GM21723 (cell line): ENCODE data around the gene KDM1B.

Source experiments
- ATAC-seq: cut with Tn5 transposase; IDR thresholded peaks from one replicate; pipeline ENCODE4 v1.9.1; 2021; ENCODE audit warnings: mild to moderate bottlenecking, moderate library complexity; ENCODE audit not compliant: unreplicated experiment

Gene KDM1B

GRCh38 chr6:18259675-18260447 is 104.6 kb downstream of the KDM1B start:
- no peak for ATAC-seq

GRCh38 chr6:18260448-18261106 is 105.4 kb downstream of the KDM1B start:
- peak; percentile 41 for ATAC-seq

GRCh38 chr6:18261877-18262276 is 106.7 kb downstream of the KDM1B start:
- no peak for ATAC-seq

- peak; percentile 66 for ATAC-seq
Measured at GRCh38 chr6:18262702-18263417, 107.6 kb downstream of the KDM1B start.

- peak; percentile 5 for ATAC-seq
Measured at GRCh38 chr6:18263418-18264218, 108.4 kb downstream of the KDM1B start.

DNA sequence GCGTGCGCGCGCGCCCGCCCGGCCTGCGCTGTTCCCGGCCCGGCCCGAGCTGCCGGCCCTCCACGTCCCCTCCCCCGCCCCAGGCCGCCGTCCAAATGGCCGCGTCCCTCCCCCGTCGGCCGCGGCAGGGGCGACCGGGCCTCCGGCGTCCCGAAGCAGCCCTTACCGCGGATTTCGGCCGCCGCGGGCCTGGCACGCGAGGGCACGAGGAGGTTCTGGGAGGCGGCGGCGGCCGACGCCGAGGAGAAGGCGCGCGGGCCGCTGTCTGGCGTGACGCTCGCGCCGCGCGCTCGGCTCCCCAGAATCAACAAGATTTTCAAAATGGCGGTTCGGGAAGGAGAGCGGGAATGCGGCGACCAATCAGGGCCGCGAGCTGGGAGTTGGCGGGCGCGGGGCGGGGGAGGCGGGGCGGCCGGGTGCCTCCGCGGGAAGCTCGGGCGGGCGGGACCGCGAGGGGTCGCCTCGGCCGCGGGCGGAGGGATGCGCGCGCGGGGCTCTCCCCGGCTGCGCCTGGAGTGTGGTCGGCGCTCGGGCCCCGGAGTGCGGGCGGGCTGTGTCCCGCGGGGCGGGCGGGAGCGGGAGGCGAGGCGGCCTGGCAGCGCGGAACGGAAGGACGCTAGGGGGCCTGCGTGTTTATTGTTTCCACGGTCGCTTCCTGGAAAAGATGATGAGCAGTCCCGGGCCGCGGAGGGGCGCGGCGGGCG is 109.1 kb downstream of the KDM1B start, which contains the start of gene DEK:
Gene DEK, minus strand, starts transcription at position 312 of the 704 bp plus-strand sequence. CDS start 543 bp downstream, outside the sequence.
- ATAC-seq: peak; percentile 41

GRCh38 chr6:18264923-18265377 is 109.7 kb downstream of the KDM1B start:
- ATAC-seq: no peak

DNA sequence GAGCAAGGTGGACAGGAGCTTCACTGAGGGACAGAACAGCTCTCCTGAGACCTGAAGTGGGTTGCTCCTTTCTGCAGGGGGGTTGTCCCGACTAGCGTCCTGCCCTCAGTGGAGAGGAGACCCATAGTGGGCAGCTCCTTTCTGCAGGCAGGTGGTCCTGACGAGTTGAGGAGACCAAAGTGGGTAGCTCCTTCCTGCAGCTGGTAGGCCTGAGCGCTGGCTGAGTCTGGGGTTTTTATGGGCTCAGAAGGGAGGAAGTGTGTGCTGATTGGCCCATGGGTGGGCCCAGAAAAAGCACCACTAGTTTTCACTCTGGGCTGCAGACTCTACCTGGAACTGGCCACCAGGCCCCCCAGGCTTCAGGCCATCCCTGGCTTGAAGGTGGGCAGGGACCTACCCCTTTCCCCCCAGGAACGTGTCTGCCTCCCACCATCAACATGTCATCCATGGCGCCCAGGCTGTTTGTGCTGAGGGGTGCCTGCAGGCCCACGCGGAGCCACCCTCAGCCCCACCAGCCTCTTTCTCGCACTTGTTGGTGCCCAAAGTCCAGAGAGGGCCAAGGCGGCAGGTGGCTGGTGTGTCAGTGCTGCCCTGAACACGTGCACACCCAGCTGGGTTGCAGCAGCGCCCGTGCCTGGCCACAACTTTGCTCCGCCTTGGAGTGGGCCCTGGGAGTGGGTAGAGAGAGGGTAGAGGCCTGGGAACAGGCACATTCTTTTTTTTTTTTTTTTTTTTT is 110.7 kb downstream of the KDM1B start:
- ATAC-seq: no peak

DNA sequence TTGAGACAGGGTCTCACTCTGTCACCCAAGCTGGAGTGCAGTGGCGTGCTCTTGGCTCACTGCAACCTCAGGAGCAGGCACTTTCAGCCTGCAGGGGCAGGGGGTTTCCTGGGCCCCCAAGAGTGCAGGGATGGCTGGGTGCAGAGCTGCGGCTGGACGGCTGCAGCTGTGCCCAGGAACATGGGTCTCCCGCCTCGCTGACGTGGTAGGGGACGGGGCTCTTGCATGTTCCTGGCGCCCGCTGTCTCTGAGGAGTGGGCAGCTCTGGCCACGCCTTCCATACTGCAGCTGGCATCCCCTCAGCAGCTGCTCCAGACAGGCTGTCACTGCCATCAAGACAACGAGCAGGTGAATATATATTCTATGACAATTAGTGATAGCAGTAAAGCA is 111.3 kb downstream of the KDM1B start:
- ATAC-seq: no peak

DNA sequence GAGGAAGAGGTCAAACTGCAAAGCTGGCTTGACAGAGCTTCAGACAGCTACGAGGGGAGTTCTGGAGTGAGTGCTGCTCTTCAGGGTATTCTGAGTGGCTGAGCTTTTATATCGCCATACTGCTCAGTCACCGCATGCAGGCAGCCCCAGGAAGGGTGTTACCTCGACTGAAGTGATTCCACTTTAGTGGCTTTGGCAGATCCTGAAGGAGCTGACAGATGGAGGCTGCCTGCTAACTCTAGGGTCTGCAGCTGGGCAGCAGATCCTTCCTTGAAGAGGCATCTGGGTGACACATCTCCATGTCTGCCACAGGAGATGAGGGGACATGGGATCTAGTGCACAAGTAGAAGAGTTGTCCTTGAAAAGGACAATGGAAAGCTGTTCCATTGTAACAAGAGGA is 112.8 kb downstream of the KDM1B start:
- ATAC-seq: no peak

DNA sequence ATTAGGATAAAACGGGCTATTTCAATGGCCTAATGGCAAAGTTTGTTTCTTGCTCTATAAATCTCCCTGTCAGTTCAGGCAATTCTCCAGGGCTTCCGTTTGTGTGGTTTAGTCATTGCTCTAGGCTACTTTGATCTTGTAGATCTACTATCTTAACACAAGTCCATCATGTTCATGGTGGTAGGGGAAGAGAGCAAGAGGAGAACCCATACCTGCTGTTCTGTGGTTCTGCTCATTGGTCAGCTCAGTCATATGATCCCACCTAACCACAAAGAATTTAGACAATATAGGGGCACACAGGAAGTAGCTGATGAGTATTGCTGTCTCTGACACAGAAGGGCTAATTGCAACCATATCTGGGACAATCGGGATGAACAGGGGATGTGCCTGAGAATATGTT is 114.0 kb downstream of the KDM1B start:
- ATAC-seq: no peak

DNA sequence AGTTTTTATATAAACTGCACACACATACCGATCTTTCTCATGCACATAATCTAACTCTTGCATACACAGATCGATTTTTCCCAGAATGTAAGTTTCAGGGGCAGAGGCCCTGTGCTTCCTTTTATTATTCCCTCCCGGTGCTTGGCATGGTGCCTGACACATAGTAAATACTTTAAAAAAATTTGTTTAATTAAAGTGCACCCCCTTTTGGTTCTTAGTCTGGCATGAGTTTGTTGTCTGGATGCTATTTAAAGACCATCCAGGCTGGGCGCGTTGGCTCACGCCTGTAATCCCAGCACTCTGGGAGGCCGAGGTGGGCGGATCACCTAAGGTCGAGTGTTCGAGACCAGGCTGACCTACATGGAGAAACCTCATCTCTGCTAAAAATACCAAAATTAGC is 114.5 kb downstream of the KDM1B start:
- ATAC-seq: no peak

- ATAC-seq: no peak
Measured at GRCh38 chr6:18270216-18270615, 115.0 kb downstream of the KDM1B start.
